Nephron progenitor cell (in vitro differentiated cells): ENCODE data around the gene ZNF333.
"Not testable (repeated sequence)": the region's sequence is repeated elsewhere in the genome, so short reads cannot be mapped to it uniquely, and the experiment has no call there.

Experiments
- DNase-seq: peaks from one replicate; pipeline ENCODE4 v3.0.0; 2021
- H3K27ac Mint-ChIP-seq: 2 replicates; pipeline ENCODE4 v1.8.0; 2021; ENCODE audit warnings: mild to moderate bottlenecking, moderate library complexity, mixed read lengths
- H3K27me3 Mint-ChIP-seq: 2 replicates; pipeline ENCODE4 v1.8.0; 2021; ENCODE audit warnings: mild to moderate bottlenecking, low read depth, mixed read lengths; ENCODE audit not compliant: poor library complexity
- H3K36me3 Mint-ChIP-seq: 2 replicates; pipeline ENCODE4 v1.8.0; 2021; ENCODE audit warnings: low read depth, mixed read lengths
- H3K4me1 Mint-ChIP-seq: 2 replicates; pipeline ENCODE4 v1.8.0; 2021; ENCODE audit warnings: mixed read lengths
- H3K4me3 Mint-ChIP-seq: 2 replicates; pipeline ENCODE4 v1.8.0; 2021; ENCODE audit warnings: mild to moderate bottlenecking, moderate library complexity, mixed read lengths
- H3K9me3 Mint-ChIP-seq: 2 replicates; pipeline ENCODE4 v1.8.0; 2021; ENCODE audit warnings: mild to moderate bottlenecking, moderate library complexity, mixed read lengths
- CTCF ChIP-seq: fragments of 200-600 bp; sonication (generic); IDR thresholded peaks from 2 replicates; pipeline ENCODE4 v1.5.0; 2021; ENCODE audit warnings: antibody characterized with exemption

Gene ZNF333

DNA sequence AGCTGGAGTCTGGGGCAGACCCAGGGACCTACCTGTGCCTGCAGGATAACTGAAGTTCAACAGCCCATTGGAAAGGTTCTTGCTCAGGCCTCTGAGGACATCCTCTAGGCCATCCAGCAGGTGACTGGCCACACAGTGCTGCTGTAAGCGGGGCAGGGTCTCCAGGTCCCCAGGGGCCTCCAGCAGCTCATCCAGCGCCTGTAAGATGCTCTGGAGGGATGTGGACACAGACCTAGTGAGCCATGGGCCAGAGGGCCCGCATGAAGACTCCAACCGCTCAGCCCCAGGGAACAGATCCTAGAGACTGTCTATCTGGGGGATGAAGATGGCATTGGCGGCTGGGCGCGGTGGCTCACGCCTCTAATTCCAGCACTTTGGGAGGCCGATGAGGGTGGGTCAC, 74.6 kb downstream of the ZNF333 start:
- H3K27ac Mint-ChIP-seq: no peak overlapping the region
- H3K4me1 Mint-ChIP-seq: no peaks in the 10 kb centered on the region
- peaks cover 27% of the 10 kb centered on the region for H3K27me3 Mint-ChIP-seq
- DNase-seq: no peak
- peaks cover 56% of the 10 kb centered on the region for H3K9me3 Mint-ChIP-seq
- no peak overlapping the region for H3K4me3 Mint-ChIP-seq
- no peaks in the 10 kb centered on the region for H3K36me3 Mint-ChIP-seq
- no peak for TF ChIP-seq CTCF

- not testable (repeated sequence) for H3K4me3 Mint-ChIP-seq, H3K4me1 Mint-ChIP-seq, H3K27ac Mint-ChIP-seq, H3K36me3 Mint-ChIP-seq, DNase-seq
- Mint-ChIP-seq H3K9me3 (peaks cover 54% of the 10 kb centered on the region), H3K27me3 (peaks cover 30% of the 10 kb centered on the region)
Observed at GRCh38 chr19:14765403-14765802, 75.6 kb downstream of the ZNF333 start.

- peaks cover 30% of the 10 kb centered on the region for H3K27me3 Mint-ChIP-seq
- not testable (repeated sequence) for H3K4me3 Mint-ChIP-seq, H3K36me3 Mint-ChIP-seq, H3K27ac Mint-ChIP-seq, DNase-seq, H3K4me1 Mint-ChIP-seq
- peaks cover 51% of the 10 kb centered on the region for H3K9me3 Mint-ChIP-seq
Observed at GRCh38 chr19:14765841-14766240, 76.0 kb downstream of the ZNF333 start.

- Mint-ChIP-seq H3K4me1 (no peaks in the 10 kb centered on the region), H3K9me3 (peaks cover 41% of the 10 kb centered on the region), H3K27me3 (peaks cover 30% of the 10 kb centered on the region), H3K4me3 (no peak overlapping the region), H3K27ac (no peak overlapping the region), H3K36me3 (no peaks in the 10 kb centered on the region)
- TF ChIP-seq CTCF: no peak
- no peak for DNase-seq
Observed at GRCh38 chr19:14767466-14767971, 77.7 kb downstream of the ZNF333 start.

GRCh38 chr19:14768001-14768400, 78.2 kb downstream of the ZNF333 start:
- no peak for TF ChIP-seq CTCF
- no peaks in the 10 kb centered on the region for H3K4me1 Mint-ChIP-seq
- no peak overlapping the region for H3K4me3 Mint-ChIP-seq
- no peak for DNase-seq
- peaks cover 41% of the 10 kb centered on the region for H3K9me3 Mint-ChIP-seq
- H3K27ac Mint-ChIP-seq: no peak overlapping the region
- H3K27me3 Mint-ChIP-seq: peaks cover 27% of the 10 kb centered on the region
- no peaks in the 10 kb centered on the region for H3K36me3 Mint-ChIP-seq

- Mint-ChIP-seq H3K27ac (no peak overlapping the region), H3K9me3 (peaks cover 38% of the 10 kb centered on the region), H3K27me3 (peaks cover 28% of the 10 kb centered on the region), H3K36me3 (no peaks in the 10 kb centered on the region), H3K4me3 (no peak overlapping the region), H3K4me1 (peaks cover 3% of the 10 kb centered on the region)
- DNase-seq: no peak
- no peak for TF ChIP-seq CTCF
Observed at GRCh38 chr19:14769201-14769600, 79.4 kb downstream of the ZNF333 start.

DNA sequence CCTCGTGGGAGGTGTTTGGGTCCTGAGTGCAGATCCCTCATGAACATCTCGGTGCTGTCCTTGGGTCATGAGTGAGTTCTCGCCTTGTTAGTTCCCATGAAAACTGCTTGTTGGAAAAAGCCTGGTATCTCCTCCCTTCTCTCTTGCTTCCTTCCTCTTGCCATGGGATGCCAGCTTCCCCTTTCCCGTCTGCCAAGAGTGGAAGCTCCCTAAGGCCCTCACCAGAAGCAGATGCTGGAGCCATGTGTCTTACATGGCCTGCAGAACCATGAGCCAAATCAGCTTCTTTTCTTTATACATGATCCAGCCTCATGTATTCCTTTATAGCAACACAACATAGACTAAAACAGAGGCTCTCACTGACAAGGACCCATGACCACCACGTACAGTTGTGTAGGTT, 80.3 kb downstream of the ZNF333 start:
- Mint-ChIP-seq H3K4me1 (peaks cover 3% of the 10 kb centered on the region), H3K36me3 (no peaks in the 10 kb centered on the region), H3K4me3 (no peak overlapping the region), H3K9me3 (peaks cover 32% of the 10 kb centered on the region), H3K27ac (no peak overlapping the region), H3K27me3 (peaks cover 26% of the 10 kb centered on the region)
- no peak for TF ChIP-seq CTCF
- no peak for DNase-seq
